ENCODE data around the gene XRN2.
"Not testable (repeated sequence)": the region's sequence is repeated elsewhere in the genome, so short reads cannot be mapped to it uniquely, and the experiment has no call there.

The XRN2 gene

DNA sequence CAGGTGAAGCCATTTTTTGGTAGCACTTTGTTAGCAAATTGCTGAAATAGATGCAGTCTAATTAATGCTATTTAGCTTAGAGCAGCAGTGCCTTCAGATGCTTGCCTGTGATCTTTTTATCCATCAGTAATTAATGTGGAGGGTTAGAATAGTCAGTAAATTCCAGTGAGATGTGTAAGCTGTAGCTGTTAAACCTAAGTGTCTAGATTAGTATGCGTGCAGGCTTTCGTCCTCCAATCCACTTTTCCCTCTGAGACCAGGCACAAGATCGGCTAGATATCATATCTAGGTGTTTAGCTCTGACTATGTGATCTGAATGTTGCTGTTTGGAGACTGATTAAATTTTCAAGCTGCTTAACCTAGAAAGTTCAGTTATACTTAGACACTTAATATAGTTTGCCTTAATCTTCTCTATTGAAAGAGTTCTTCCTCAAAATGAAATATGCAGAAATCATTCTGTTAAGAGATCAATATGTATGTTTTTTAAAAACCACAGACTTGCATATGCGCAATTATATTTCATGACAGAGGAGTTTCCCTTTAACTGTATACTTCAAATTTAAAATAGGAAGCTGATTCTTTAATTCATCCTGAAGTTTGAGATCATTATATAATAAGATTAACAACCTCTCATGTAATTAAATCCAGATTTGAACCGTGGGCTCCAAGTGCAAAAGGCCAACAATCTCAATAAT is 41.2 kb downstream of the XRN2 start:
- peak; percentile 54 for DNase-seq (ENCODE audit: low read depth, low spot score)

GRCh38 chr20:21344961-21345360 is 41.8 kb downstream of the XRN2 start:
- no peak for DNase-seq (ENCODE audit: low read depth, low spot score)

- peak; percentile 45 for DNase-seq (ENCODE audit: low read depth, low spot score)
Measured at GRCh38 chr20:21352703-21353102, 49.6 kb downstream of the XRN2 start.

DNA sequence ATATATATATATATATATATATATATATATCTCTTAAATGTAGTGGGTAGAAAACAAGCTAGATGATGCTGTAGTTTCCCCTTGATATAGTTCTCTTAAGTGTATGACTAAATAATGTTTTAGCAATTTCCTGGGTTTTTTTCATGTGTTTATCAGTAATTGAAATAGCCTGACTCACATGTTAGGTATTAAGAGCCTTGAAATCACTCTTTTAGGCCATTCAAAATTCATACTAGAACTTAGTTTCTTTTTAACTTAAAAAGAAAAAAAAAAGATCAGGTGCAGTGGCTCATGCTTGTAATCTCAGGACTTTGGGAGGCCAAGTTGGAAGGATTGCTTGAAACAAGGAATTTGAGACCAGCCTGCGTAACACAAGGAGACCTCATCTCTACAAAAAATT is 50.1 kb downstream of the XRN2 start:
- DNase-seq (ENCODE audit: low read depth, low spot score) = peak; percentile 34

DNA sequence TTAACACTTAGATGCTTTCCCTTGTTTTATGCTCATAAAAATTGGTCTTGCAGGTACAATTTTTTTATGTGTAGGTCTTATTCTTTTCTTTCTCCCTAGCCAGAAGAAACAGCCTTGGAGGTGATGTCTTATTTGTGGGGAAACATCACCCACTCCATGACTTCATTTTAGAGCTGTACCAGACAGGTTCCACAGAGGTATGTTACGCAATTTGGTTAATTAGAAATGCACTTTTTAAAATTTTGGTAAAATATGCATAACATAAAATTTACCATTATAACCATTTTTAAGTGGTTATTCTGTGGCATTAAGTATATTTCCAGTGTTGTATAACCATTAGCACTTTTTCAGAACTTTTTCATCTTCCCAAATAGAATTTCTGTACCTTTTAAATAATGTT is 52.9 kb downstream of the XRN2 start:
- DNase-seq (ENCODE audit: low read depth, low spot score) = no peak

DNA sequence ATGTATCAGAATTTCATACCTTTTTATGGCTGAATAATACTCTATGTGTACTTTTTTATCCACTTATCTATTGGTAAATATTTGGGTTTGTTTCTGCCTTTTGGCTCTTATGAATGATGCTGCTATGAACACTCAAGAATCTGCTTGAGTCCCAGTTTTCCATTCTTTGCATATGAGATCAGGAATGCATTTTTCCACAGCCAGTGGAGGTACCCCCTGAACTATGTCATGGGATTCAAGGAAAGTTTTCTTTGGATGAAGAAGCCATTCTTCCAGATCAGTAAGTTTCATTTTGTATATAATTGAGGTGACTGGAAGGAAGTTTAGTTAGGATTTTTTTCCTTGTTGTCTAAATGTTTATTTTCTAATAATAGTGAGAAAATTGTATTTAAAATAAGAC is 53.3 kb downstream of the XRN2 start:
- DNase-seq (ENCODE audit: low read depth, low spot score) = peak; percentile 67

DNA sequence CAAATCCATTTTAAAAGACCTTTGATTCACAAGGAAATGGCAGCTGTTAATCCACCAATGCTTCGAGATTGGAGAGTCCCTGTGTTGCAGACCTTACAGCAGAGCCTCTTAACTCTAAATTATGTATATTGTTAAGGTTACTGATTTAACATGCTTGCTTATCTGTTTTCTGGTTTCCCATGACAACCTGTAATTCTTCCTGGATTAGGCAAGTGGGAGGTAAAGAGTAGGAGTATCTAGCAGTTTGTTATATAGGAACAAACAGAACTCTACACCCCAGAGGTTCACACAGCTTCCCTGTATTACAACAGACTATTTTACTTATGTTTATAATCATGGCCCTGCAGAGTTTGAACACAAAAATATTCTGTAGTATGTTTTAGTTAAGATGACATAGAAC is 54.7 kb downstream of the XRN2 start:
- DNase-seq (ENCODE audit: low read depth, low spot score) = no peak

- no peak for DNase-seq (ENCODE audit: low read depth, low spot score)
Measured at GRCh38 chr20:21358737-21359136, 55.6 kb downstream of the XRN2 start.

- DNase-seq (ENCODE audit: low read depth, low spot score) = no peak
Measured at GRCh38 chr20:21360705-21361104, 57.6 kb downstream of the XRN2 start.

DNA sequence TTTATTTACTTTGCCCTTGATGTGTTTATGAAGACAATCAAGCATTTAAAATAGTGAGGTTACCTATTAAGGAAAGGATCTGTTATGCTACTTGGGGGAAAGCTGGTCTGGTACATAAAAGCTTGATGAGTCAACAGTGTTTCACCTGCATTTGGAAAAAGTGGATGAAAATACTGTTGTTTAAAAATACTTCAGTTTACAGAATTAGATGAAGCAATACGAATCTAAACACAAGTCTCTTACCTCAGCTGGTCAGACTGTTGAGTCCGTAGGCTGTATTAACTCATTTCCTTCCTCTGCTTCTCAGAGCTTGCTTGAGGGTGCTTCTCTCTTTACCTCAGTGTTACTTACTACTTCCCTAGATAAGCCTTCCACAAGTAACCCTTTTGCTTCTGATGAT is 58.1 kb downstream of the XRN2 start:
- DNase-seq (ENCODE audit: low read depth, low spot score) = no peak

- no peak for DNase-seq (ENCODE audit: low read depth, low spot score)
Measured at GRCh38 chr20:21364413-21364812, 61.3 kb downstream of the XRN2 start.

GRCh38 chr20:21365771-21366170 is 62.6 kb downstream of the XRN2 start:
- DNase-seq (ENCODE audit: low read depth, low spot score) = no peak

- DNase-seq (ENCODE audit: low read depth, low spot score) = not testable (repeated sequence)
Measured at GRCh38 chr20:21366273-21366672, 63.1 kb downstream of the XRN2 start.

DNA sequence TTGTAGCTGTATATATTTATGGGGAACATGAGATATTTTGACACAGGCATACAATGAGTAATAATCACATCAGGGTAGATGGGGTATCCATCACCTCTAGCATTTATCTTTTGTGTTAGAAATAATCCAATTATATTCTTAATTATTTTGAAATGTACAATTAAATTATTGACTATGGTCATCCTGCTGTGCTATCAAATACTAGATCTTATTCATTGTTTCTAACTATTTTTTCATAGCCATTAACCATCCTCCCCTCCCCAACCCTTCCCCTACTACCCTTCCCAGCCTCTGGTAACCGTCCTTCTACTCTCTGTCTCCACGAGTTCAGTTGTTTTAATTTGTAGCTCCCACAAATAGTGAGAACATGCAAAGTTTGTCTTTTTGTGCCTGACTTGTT is 65.7 kb downstream of the XRN2 start:
- DNase-seq (ENCODE audit: low read depth, low spot score) = no peak

DNA sequence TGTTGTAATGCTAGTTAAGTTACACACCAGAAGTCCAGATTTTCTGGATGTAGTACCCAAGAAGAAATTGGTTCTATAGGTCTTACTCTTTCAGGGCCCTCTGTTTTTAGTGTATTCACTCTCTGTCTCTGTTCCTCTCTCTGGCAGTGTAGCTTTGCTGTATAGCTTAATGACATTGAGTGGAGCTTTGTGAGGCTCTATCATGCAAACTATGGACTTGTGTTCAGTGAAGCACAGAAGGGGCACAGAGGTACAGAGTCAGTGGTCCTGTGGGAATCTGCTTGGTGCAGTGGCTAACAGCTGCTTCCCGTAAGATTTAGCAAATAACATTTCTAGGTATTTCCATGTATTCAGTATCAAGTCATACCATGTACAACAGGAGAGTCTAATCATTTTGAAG is 68.1 kb downstream of the XRN2 start:
- no peak for DNase-seq (ENCODE audit: low read depth, low spot score)

GRCh38 chr20:21372016-21372415 is 68.9 kb downstream of the XRN2 start:
- no peak for DNase-seq (ENCODE audit: low read depth, low spot score)

DNA sequence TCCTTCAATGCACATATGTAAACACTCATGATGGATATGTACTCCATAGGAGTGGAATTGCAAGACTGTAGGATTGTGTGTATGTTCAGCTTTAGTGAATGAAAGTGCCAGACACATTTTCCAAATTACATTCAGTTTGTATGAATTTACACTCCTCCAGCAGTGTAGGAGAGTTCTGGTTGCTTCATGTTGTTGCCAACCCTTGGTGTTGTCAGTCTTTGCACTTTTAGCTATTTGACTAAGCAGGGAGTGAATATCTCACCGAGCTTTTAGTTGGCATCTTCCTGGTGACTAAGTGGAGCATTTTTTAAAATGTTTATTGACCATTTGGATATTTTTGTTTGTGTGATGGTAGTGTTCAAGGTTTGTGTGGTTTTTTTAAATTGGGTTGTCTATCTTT is 70.3 kb downstream of the XRN2 start:
- DNase-seq (ENCODE audit: low read depth, low spot score) = no peak

- DNase-seq (ENCODE audit: low read depth, low spot score) = no peak
Measured at GRCh38 chr20:21376626-21377025, 73.5 kb downstream of the XRN2 start.

GRCh38 chr20:21377701-21378100 is 74.6 kb downstream of the XRN2 start:
- no peak for DNase-seq (ENCODE audit: low read depth, low spot score)

GRCh38 chr20:21378259-21378658 is 75.1 kb downstream of the XRN2 start:
- DNase-seq (ENCODE audit: low read depth, low spot score) = no peak

- DNase-seq (ENCODE audit: low read depth, low spot score) = no peak
Measured at GRCh38 chr20:21380711-21381110, 77.6 kb downstream of the XRN2 start.

DNA sequence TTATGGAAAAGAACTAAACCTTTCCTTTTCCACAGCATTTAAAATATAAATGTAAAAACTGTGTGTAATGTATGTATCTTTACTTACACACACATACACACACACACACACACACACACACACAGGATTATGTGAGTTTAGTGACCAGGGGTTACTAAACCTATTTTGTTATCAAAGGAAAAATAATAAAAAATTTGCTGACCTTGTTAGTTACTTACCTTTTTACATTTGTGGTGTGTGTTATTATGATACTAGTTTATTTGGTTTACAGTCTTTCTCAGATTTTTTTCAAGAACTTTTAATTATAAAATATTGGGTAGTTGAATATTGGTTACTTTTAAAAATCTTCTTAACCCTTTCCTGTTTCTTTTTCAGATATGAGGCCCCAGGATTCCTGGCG is 78.5 kb downstream of the XRN2 start:
- no peak for DNase-seq (ENCODE audit: low read depth, low spot score)

DNA sequence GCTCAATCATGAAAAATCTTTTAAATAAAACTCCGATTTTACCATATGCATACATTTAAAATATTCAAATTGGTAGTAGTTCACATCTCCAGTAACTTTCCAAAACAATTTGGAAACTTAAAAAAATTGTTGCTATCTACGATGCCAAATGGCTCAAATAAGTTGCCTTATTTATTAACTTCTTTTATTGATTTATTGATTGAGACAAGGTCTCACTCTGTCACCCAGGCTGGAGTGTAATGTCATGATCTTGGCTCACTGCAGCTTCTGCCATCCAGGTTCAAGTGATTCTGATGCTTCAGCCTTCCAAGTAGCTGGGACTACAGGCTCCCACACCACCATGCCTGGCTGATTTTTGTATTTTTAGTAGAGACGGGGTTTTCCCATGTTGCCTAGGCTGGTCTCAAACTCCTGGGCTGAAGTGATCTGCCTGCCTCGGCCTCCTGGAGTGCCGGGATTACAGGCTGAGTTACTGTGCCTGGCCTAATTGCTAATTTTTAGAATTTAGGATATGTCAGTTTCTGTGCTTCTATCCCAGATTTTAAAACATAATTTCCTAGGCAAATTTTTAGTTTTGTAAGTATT is 81.3 kb downstream of the XRN2 start:
- no peak for DNase-seq (ENCODE audit: low read depth, low spot score)

- no peak for DNase-seq (ENCODE audit: low read depth, low spot score)
Measured at GRCh38 chr20:21386111-21386510, 83.0 kb downstream of the XRN2 start.

Data from astrocyte of the hippocampus (primary cell).